Measurements from ENCODE around the gene IQSEC3. TPM values are rescaled to one million over a fixed set of nuclear protein-coding genes. Genes with fewer than 3 reads are reported as not detected.

Gene IQSEC3
- total RNA-seq, 1 donor from 2014 or later = 4.3 TPM

DNA sequence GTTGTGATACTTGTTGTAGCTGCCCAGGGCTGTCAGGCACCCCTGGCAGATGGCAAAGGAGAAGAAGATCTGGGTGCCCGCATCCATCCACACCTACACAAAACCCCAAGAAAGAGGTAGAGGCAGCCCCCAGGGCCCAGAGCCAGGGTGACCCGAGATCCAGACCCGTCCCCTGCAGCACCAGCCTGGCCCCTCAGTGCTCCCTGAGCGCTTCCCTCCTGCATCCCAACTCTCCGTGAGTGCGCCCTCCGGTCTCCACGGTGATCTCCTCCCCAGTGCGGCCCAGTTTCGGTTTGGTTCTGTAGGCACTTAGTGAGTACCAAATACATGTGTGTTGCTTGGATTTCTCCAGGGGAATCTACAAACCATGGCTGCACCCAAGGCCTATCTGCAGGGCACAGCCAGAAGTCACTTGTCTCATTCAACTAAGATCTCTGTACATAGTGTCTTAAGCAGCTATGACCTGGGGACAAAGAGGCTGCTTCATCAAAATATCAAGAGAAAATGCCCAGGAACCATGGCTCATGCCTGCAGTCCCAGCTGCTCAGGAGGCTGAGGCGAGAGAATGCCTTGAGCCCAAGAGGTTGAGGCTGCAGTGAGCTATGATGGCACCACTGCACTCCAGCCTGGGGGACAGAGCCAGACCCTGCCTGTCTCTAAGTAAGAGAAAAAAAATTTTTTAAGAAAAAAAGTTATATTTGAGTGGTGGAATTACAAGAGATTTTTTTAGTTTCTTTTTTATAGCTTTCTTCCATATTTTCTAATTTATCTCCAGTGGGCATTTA, 131.5 kb downstream of the IQSEC3 start:
- no peak for DNase-seq (ENCODE audit: low spot score)

GRCh38 chr12:198705-199104, 132.1 kb downstream of the IQSEC3 start:
- no peak for DNase-seq (ENCODE audit: low spot score)

- DNase-seq (ENCODE audit: low spot score) = no peak
Observed at GRCh38 chr12:201361-201760, 134.8 kb downstream of the IQSEC3 start.

- no peak for DNase-seq (ENCODE audit: low spot score)
Observed at GRCh38 chr12:202081-202731, 135.6 kb downstream of the IQSEC3 start.

DNA sequence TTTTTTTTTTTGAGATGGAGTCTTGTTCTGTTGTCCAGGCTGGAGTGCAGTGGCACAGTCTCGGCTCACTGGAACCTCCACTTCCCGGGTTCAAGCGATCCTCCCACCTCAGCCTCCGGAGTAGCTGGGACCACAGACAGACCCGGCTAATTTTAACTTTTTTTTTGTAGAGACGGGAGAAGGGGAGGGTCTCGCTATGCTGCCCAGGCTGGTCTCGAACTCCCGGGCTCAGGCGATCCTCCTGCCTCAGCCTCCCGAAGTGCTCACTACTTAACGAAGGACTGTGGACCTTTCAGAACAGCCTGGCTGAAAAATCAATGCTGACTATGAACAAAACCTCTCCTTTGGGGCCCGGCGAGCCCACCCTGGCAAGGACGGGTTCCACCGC, 136.5 kb downstream of the IQSEC3 start:
- DNase-seq (ENCODE audit: low spot score) = no peak

DNA sequence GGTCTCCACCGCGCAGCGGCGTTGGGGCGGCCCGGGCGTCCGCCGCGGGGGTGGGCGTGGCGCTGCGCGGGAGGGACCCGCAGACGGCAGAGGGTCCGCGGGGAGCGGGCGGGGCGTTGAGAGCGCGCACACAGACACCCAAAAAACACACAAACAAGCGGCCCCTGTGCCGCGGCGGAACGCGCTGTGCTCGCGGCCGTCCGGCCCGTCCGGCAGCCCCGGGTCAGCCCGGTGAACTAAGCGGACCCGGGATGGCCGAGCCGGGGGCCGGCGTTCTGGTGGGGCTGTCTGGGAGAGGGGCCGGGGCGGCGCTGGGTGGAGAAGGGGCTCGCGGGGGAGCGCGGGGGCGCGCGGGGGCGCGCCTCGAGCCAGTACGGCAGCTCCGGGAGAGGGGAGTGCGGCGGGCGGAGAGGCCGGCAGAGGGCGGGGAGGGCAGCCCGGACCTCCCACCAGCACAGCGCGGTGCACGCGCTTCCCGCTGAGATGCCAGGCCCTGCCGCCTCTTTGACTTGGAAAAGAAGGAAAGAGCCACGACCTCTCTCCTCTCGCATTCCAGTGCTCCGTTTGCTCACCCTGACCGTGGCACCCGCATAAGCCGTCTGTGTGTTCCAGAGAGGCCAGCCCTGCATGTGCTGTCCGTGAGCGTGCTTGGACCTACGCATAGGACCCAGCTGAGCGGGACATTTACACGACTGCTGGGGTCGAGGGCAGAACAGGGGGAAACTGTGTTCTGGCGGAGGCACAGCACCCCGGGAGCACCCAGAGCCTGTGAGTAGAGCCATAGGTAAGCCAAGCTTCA, 137.1 kb downstream of the IQSEC3 start:
- no peak for DNase-seq (ENCODE audit: low spot score)

- DNase-seq (ENCODE audit: low spot score) = no peak
Observed at GRCh38 chr12:204261-204678, 137.7 kb downstream of the IQSEC3 start.

GRCh38 chr12:205026-205425, 138.5 kb downstream of the IQSEC3 start:
- no peak for DNase-seq (ENCODE audit: low spot score)

DNA sequence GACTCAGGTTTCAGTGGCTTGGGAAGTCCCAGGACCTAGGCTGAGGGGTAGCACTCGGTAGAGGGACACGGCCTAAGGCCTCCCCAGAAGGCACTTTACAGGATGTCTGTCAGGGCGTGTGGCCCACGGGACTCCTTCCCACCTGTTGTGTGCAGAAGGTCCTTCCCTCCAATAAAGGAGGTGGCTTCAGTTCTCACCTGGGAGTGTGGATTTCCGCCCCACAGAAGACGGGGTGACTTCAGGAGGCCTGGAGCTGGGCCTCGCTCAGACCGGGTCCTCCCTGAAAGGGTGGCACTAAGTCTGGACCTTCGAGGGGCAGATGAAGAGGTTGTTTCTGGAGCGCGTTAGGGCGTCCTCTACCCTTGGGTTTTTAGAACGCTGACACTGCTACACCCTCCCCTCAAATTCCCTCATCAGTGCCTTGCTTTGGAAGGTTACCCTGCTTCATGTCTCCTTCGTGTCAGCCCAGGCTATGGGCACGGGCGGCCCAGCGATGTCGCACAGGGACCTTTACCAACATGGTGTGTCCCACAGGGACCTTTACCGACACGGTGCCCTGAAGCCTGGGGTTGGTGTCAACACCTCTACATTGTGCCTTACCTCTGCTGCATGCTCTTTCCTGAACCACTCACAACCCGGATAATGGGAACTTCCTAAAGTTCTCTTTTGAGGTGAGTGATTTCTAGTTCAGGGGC, 140.3 kb downstream of the IQSEC3 start:
- no peak for DNase-seq (ENCODE audit: low spot score)

- DNase-seq (ENCODE audit: low spot score) = no peak
Observed at GRCh38 chr12:207804-208203, 141.2 kb downstream of the IQSEC3 start.

DNA sequence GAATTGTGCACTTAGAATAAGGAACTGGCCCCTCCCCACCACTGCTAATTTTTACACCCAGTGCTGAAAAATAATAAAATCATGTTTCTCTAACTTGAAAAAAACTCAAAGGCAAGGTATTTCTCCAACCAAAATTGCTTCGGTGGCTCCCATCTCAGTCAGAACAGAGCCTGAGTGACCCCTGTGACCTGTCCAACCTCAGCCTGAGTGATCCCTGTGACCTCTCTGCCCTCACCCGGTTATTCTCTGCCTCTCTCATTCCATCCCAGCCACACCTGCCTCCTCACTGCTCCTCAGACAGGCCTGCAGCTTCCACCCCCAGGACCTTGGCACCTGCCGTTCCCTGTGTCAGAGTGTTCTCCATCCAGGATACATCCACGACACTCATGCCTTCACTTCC, 142.2 kb downstream of the IQSEC3 start:
- no peak for DNase-seq (ENCODE audit: low spot score)

DNA sequence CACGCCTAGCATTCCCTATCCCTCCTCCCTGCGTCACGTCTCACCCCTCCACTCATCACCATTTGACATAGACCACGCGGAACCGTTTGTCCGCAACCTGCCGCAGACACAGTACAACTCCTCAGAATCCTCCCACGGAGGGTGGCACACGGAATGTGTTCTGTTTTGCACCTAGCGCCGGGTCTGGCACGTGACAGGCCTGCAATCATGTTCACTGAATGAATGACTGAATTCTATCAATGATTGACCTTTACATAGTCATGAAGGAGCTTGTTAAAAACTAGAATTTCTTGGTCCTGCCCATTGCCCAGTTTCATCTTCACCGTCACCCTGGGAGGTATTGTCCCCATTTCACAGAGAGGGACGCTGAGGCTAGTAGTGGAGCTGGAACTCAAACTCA, 142.7 kb downstream of the IQSEC3 start:
- DNase-seq (ENCODE audit: low spot score) = no peak

- DNase-seq (ENCODE audit: low spot score) = no peak
Observed at GRCh38 chr12:209851-210250, 143.3 kb downstream of the IQSEC3 start.

DNA sequence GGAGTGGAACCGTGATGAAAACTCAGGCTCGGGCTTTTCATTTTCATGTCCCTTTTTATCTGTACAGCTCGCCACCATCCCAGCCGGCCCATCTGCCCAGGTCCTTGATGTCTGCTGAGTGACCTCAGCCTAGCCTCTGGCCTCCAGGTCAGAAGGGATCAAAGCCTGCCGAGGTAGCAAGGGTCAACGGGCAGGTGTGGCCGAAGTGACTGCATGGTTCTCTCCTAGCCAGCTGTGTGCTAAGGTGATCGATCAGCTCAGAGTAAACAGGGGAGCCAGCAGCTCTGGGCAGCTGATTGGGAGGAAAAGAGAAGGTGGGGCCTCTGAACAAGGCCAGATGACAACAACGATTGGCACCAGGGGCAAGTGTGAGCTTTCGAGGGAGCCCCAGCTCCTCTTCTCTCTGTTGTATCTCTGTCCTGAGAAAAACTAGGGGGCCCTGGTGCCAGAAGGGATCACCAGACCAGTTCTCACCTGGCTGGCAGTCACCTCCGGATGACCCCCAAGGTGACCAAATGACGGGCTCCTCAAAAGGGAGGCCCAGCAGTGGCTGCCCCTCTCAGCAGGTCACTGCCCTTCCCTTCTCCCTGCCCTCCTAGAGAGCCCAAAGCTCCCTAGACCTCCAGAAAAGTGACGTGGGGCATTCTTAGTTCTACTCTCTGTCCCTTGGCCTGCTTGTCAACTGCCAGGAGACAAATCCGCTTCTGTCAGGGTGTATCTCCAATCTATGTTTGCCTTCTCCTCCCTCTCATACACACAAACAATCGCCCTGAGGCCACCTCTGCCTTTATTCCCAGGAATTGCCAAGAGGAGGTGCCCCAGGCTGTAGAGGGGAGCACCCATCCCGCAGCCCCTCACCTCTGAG, 143.9 kb downstream of the IQSEC3 start:
- DNase-seq (ENCODE audit: low spot score) = no peak

- no peak for DNase-seq (ENCODE audit: low spot score)
Observed at GRCh38 chr12:211142-211465, 144.5 kb downstream of the IQSEC3 start.

- DNase-seq (ENCODE audit: low spot score) = no peak
Observed at GRCh38 chr12:211639-212414, 145.3 kb downstream of the IQSEC3 start.

GRCh38 chr12:212415-212714, 145.8 kb downstream of the IQSEC3 start:
- DNase-seq (ENCODE audit: low spot score) = no peak

DNA sequence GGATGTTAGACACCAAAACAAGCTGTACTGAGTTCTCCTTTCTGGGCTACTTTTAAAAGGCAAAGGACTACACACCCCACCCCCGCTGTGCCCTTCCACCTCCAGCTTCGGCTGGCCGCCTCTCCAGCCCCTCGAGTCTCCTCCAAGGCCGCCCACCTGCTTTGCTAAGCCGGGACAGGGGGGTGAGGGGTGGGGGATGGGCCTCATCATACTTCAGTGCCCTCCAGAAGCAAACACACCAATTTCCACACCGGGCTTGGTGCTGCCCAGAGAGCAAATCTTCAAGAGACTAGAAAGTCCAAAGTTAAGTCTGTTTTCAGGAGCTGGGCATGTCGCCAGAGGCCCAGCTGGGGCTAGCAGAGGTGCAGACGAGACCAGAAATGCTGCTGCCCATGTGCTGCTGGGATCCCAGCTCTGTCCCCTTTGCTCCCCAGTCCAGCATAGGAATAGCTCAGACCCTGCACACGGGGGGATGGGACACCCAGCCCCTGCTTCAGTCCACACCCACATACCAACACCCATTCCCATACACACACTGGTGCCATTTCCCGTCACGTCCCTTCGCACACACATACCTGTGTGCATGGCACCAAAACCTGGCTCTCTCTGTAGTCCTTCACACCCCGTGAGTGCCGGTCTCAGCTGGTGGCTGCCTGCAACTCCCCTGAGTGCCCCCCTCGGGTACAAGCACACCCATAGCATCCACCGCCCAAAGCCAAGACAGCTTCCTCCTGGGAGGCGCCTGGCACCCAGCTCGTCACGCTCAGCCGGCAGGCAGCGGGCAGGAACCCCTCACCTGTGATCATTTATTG, 146.4 kb downstream of the IQSEC3 start:
- DNase-seq (ENCODE audit: low spot score) = no peak

GRCh38 chr12:213527-213932, 147.0 kb downstream of the IQSEC3 start:
- DNase-seq (ENCODE audit: low spot score) = no peak

All from ureter (tissue), 1 donor.